GM12872 (cell line): ENCODE measurements around the gene RPUSD4.

ENCODE experiments used
- CTCF ChIP-seq: IDR thresholded peaks from 3 replicates; pipeline ENCODE4 v1.5.1; 2011; ENCODE audit warnings: low read depth, mild to moderate bottlenecking, low read length, moderate library complexity; ENCODE audit not compliant: insufficient read depth

RPUSD4 gene

GRCh38 chr11:126207896-126208295, 3.6 kb downstream of the RPUSD4 start:
- TF ChIP-seq CTCF, result no peak

GRCh38 chr11:126205359-126205758, 6.1 kb downstream of the RPUSD4 start:
- no peak for TF ChIP-seq CTCF

GRCh38 chr11:126202646-126203359, 8.6 kb downstream of the RPUSD4 start:
- TF ChIP-seq CTCF, result no peak

- no peak for TF ChIP-seq CTCF
Measured at GRCh38 chr11:126198648-126199047, 12.8 kb downstream of the RPUSD4 start.

- TF ChIP-seq CTCF, result no peak
Measured at GRCh38 chr11:126197277-126197939, 14.0 kb downstream of the RPUSD4 start.

DNA sequence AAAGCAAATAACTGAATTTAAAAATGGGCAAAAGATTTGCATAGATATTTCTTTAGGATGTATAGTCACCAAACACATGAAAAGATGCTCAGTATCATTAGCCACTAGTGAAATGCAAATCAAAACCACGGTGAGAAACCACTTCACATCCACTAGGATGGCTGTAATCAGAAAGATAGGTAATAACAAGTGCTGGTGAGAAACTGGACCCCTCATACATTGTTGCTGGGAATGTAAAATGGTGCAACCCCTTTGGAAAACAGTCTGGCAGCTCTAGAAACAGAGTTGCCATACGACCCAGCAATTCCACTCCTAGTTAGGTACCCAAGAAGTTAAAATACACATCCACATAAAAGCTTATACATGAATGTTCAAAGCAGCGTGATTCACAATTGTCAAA, 16.3 kb downstream of the RPUSD4 start:
- TF ChIP-seq CTCF, result no peak

DNA sequence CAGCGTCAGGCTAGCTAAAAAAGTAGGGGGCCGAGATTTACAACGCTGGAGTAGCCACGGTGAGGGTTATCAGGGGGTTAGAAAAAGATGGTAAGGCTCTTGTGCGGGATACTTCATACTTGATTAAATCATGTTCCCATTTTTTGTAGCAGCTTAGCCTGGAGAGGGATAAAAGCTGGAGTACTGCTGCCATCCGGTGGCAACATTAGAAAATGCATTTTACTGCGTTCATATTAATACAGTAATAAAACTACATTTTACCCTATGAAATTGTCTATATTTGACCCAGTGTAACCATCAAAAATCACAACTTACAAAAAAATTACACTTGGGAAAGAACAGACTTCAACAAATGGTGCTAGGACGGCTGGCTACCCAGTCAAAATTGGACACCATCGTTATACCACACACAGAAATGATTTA, 17.3 kb downstream of the RPUSD4 start:
- peak; percentile 51 for TF ChIP-seq CTCF
